CD14-positive monocyte (primary cell): ENCODE results near the gene ZDHHC3. TPM values are rescaled to one million over a fixed set of nuclear protein-coding genes. Genes with fewer than 3 reads are reported as not detected.
A peak's percentile ranks its signal among the peaks of the same experiment; 100 is the strongest.

ENCODE experiments used
- DNase-seq, 3 donors: peaks; one replicate each; pipeline ENCODE4 v3.0.0-alpha.2; 2011 to 2022
- H2AFZ ChIP-seq: 2 replicates; pipeline ENCODE4 v1.6.0; 2012; ENCODE audit warnings: mild to moderate bottlenecking, low read depth, low read length, inconsistent platforms; ENCODE audit not compliant: insufficient read depth, poor library complexity, severe bottlenecking
- H3K27ac ChIP-seq, 2 donors: 1 replicate in 1 of 2; 2 replicates in 1 of 2; pipeline ENCODE4 v1.5.1; 2012 to 2013; ENCODE audit warnings: low read length in 2 of 2, control low read depth in 1 of 2, inconsistent platforms in 1 of 2, low read depth in 1 of 2, mild to moderate bottlenecking in 1 of 2
- H3K27me3 ChIP-seq, 2 donors: one replicate each; pipeline versions ENCODE4 v1.6.0 to v1.6.1; 2011 to 2013; ENCODE audit warnings: low read length in 2 of 2; ENCODE audit not compliant: control insufficient read depth in 2 of 2, insufficient read depth in 2 of 2
- H3K36me3 ChIP-seq, 2 donors: replicated peaks in 1 of 2; 1 replicate in 1 of 2; 2 replicates in 1 of 2; pipeline versions ENCODE4 v1.5.1 to v1.6.1; 2012 to 2013; ENCODE audit warnings: low read length in 2 of 2, control low read depth in 1 of 2, inconsistent platforms in 1 of 2, mild to moderate bottlenecking in 1 of 2; ENCODE audit not compliant: insufficient read depth in 2 of 2, control insufficient read depth in 1 of 2
- H3K4me1 ChIP-seq, 2 donors: 1 replicate in 1 of 2; 2 replicates in 1 of 2; pipeline versions ENCODE4 v1.5.1 to v1.6.1; 2012 to 2013; ENCODE audit warnings: low read length in 2 of 2, control low read depth in 1 of 2, inconsistent platforms in 1 of 2, mild to moderate bottlenecking in 1 of 2, moderate library complexity in 1 of 2; ENCODE audit not compliant: insufficient read depth in 2 of 2, control insufficient read depth in 1 of 2
- H3K4me2 ChIP-seq: replicated peaks from 2 replicates; pipeline ENCODE3; 2012; ENCODE audit warnings: low read length, moderate library complexity, mild to moderate bottlenecking; ENCODE audit not compliant: poor library complexity, severe bottlenecking; ENCODE audit errors: extremely low read depth
- H3K4me3 ChIP-seq, 3 experiments: fragments of 200-600 bp in 1 of 3; sonication (generic) in 1 of 3; replicated peaks in 1 of 3; 1 replicate in 2 of 3; 2 replicates in 1 of 3; pipeline ENCODE4 v1.5.1; 2011 to 2013; ENCODE audit warnings: low read length in 3 of 3, mild to moderate bottlenecking in 3 of 3, control low read depth in 2 of 3, low read depth in 2 of 3, inconsistent platforms in 1 of 3, moderate library complexity in 1 of 3
- H3K79me2 ChIP-seq: 2 replicates; pipeline ENCODE4 v1.6.0; 2012; ENCODE audit warnings: mild to moderate bottlenecking, control low read depth, inconsistent platforms, low read length, moderate library complexity; ENCODE audit not compliant: insufficient read depth
- H3K9ac ChIP-seq: 2 replicates; pipeline ENCODE4 v1.6.0; 2017; ENCODE audit warnings: low read length, mild to moderate bottlenecking; ENCODE audit not compliant: insufficient read depth, poor library complexity, severe bottlenecking
- H3K9me3 ChIP-seq, 2 donors: replicated peaks in 1 of 2; 1 replicate in 1 of 2; 2 replicates in 1 of 2; pipeline versions ENCODE4 v1.5.1 to v1.6.1; 2012 to 2013; ENCODE audit warnings: low read length in 2 of 2, control low read depth in 1 of 2; ENCODE audit not compliant: control insufficient read depth in 1 of 2, insufficient read depth in 1 of 2
- H4K20me1 ChIP-seq: 2 replicates; pipeline ENCODE4 v1.6.0; 2012; ENCODE audit warnings: mild to moderate bottlenecking, low read length, control low read depth, moderate library complexity; ENCODE audit not compliant: insufficient read depth
- H3K27ac Mint-ChIP-seq, 7 donors: one replicate each; pipeline ENCODE4 v1.8.0; 2020; ENCODE audit warnings: mild to moderate bottlenecking in 7 of 7, mixed read lengths in 7 of 7, moderate library complexity in 6 of 7, inconsistent platforms in 2 of 7
- H3K27me3 Mint-ChIP-seq, 3 donors: one replicate each; pipeline ENCODE4 v1.8.0; 2021 to 2022; ENCODE audit warnings: low read depth in 3 of 3, mild to moderate bottlenecking in 3 of 3, mixed read lengths in 3 of 3, moderate library complexity in 3 of 3, inconsistent platforms in 1 of 3
- H3K36me3 Mint-ChIP-seq, 2 donors: one replicate each; pipeline ENCODE4 v1.8.0; 2020; ENCODE audit warnings: mixed read lengths in 2 of 2, inconsistent platforms in 1 of 2, mild to moderate bottlenecking in 1 of 2
- H3K4me1 Mint-ChIP-seq: one replicate; pipeline ENCODE4 v1.8.0; 2020; ENCODE audit warnings: mild to moderate bottlenecking, mixed read lengths
- H3K4me3 Mint-ChIP-seq, 2 donors: one replicate each; pipeline ENCODE4 v1.8.0; 2020; ENCODE audit warnings: mild to moderate bottlenecking in 2 of 2, mixed read lengths in 2 of 2, moderate library complexity in 1 of 2
- H3K9me3 Mint-ChIP-seq, 7 donors: one replicate each; pipeline ENCODE4 v1.8.0; 2020 to 2022; ENCODE audit warnings: mixed read lengths in 7 of 7, mild to moderate bottlenecking in 6 of 7, moderate library complexity in 6 of 7, inconsistent platforms in 2 of 7
- WGBS: methylation state at CpG from one replicate; pipeline ENCODE4 v1.1.5; 2013; ENCODE audit warnings: missing lambda C conversion rate; ENCODE audit not compliant: insufficient coverage; 5-methylcytosine and 5-hydroxymethylcytosine counted together
- intact Hi-C, 2 donors: fragments of 100-400 bp; cut with micrococcal nuclease; formaldehyde crosslinking; loops; one replicate each; pipeline versions ENCODE4 v1.15.0 to v1.15.1; 2023
- polyA plus RNA-seq, 3 donors: library from polyadenylated mRNA; depleted of rRNA in 1 of 3; unstranded in 2 of 3; stranded (reverse) in 1 of 3; fragments of 300-500 nt in 2 of 3; fragments of >200 nt in 1 of 3; fragmentation: Illumina TruSeq in 2 of 3; gene quantifications; 1 replicate in 2 of 3; 2 replicates in 1 of 3; pipeline ENCODE4 v1.2.3, GENCODE V29; 2012 to 2021
- TF ChIP-seq, protein P1 (sequence below): fragments of 200-600 bp; IDR thresholded peaks from one replicate; pipeline ENCODE4 v1.8.0; 2022; ENCODE audit warnings: antibody characterized with exemption, mild to moderate bottlenecking

Gene ZDHHC3
- polyA plus RNA-seq, 3 donors = 52.1 to 72.6 (median 61.3) TPM

DNA sequence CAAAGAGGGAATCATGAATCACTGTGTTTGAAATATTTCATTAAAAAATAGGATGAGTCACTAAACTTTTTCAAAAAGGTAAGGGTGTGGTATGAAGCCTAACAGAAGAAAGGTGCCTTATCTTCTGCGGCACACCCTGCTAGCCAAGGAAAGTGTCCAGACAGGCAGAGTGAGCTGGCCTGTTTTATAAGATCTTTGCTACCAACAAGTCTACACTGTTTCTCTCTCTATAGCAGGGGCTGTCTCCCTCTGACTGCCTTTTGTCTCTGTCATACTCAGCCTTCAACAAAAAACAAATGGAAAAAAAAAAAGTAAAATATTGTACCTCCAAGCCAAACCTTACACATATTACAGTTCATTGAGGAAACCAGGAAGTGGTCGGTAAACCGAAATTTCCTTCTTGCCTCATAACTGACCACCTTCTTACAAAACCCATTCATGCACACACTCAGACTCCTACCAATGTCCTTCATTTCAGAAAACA lies 9.1 kb downstream of the ZDHHC3 start:
- TF ChIP-seq, protein P1, sequence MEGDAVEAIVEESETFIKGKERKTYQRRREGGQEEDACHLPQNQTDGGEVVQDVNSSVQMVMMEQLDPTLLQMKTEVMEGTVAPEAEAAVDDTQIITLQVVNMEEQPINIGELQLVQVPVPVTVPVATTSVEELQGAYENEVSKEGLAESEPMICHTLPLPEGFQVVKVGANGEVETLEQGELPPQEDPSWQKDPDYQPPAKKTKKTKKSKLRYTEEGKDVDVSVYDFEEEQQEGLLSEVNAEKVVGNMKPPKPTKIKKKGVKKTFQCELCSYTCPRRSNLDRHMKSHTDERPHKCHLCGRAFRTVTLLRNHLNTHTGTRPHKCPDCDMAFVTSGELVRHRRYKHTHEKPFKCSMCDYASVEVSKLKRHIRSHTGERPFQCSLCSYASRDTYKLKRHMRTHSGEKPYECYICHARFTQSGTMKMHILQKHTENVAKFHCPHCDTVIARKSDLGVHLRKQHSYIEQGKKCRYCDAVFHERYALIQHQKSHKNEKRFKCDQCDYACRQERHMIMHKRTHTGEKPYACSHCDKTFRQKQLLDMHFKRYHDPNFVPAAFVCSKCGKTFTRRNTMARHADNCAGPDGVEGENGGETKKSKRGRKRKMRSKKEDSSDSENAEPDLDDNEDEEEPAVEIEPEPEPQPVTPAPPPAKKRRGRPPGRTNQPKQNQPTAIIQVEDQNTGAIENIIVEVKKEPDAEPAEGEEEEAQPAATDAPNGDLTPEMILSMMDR = no peak
- Histone ChIP-seq H3K4me3 (no peak overlapping the region), H2AFZ (no peak overlapping the region), H3K4me1 (peaks cover 67 to 86% of the 10 kb centered on the region in 2 donors), H3K27ac (peak overlapping the region in 1 of 2 donors; percentile 33), H3K4me2 (peak overlapping the region; percentile 25), H3K36me3 (no peaks in the 10 kb centered on the region), H3K79me2 (peaks cover 95% of the 10 kb centered on the region), H4K20me1 (peaks cover 94% of the 10 kb centered on the region), H3K9ac (no peak overlapping the region), H3K27me3 (no peaks in the 10 kb centered on the region), H3K9me3 (no peaks in the 10 kb centered on the region)
- Mint-ChIP-seq H3K27me3 (peaks cover 0 to 2% (median 0%) of the 10 kb centered on the region in 3 donors), H3K36me3 (peaks cover 0 to 12% of the 10 kb centered on the region in 2 donors), H3K27ac (peak overlapping the region; percentile 69 to 83 (median 72)), H3K4me1 (peaks cover 85% of the 10 kb centered on the region), H3K4me3 (peak overlapping the region in 1 of 2 donors; percentile 58), H3K9me3 (no peaks in the 10 kb centered on the region)
- intact Hi-C loops = no loop called here
- WGBS = 13% methylated on average over 3 of the region's 3 CpGs
- DNase-seq = peak; percentile 38 to 77 (median 64)

DNA sequence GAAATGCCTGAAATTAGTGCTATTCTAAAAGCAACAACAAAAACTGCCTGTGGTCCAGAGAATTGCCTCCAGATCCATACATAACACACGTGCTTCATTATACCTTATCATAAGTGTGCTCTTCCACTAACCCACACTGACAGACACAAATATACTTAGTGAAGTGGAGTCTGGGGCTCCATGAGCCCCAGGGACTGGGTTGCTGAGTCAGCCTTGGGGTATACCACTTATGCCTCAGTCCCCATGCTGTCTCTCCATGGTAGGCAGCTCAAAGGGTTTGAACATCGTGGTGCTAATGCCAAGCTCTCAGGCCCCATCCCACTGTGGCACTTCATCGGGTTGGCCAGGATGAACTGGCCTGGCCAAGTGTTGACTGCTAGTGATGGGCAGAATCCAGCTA lies 10.8 kb downstream of the ZDHHC3 start:
- no peak overlapping the region for H3K9ac ChIP-seq

More for the DNA sequence above, 10.8 kb downstream of the ZDHHC3 start:
- H3K27ac ChIP-seq = peak overlapping the region in 1 of 2 donors; percentile 42
- Mint-ChIP-seq H3K9me3 (no peaks in the 10 kb centered on the region), H3K36me3 (peaks cover 0 to 5% of the 10 kb centered on the region in 2 donors), H3K27me3 (peaks cover 0 to 2% (median 0%) of the 10 kb centered on the region in 3 donors), H3K27ac (peak overlapping the region in 3 of 7 donors; percentile 3 to 29 (median 20)), H3K4me3 (no peak overlapping the region), H3K4me1 (peaks cover 92% of the 10 kb centered on the region)
- H3K4me1 ChIP-seq = peaks cover 71 to 93% of the 10 kb centered on the region in 2 donors
- intact Hi-C loops = no loop called here
- no peak overlapping the region for H3K4me3 ChIP-seq
- WGBS = 86% methylated on average over 1 of the region's 3 CpGs
- H3K79me2 ChIP-seq = peaks cover 95% of the 10 kb centered on the region
- TF ChIP-seq, protein P1 = no peak
- no peaks in the 10 kb centered on the region for H3K36me3 ChIP-seq
- peaks cover 98% of the 10 kb centered on the region for H4K20me1 ChIP-seq
- H3K9me3 ChIP-seq = no peaks in the 10 kb centered on the region
- no peak overlapping the region for H3K4me2 ChIP-seq
- no peak overlapping the region for H2AFZ ChIP-seq
- DNase-seq = no peak
- no peaks in the 10 kb centered on the region for H3K27me3 ChIP-seq
